ENCODE results near the gene TRIO.

TRIO gene

DNA sequence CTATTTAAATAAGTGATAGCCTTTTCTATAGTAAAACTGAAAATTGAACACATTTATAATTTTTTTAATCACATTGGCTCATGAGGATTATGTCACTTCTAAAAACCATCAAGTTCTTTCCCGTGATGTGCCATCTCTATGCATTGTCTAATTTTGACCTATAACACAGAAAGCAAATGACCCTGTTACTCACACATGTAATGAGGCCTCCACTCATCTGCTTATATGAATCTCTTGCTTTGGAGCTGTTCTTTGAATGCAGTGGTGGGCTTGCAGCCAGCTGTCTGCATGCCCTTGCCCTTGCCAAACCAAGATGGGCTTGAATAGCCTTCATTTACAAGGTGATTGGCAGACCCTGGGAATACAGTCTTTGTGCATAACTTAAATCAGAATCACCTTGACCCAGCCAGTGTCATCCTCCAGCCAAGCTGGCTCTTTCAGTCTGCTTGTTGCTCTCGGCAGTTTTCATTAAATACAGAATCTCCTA is 163.2 kb downstream of the TRIO start:
- Histone ChIP-seq H3K9ac (ENCODE audit: low read depth, low read length) (no peak overlapping the region), H3K4me2 (ENCODE audit: insufficient read depth, low read length) (no peak overlapping the region), H3K4me3 (ENCODE audit: low read depth in 1 of 2, low read length in 2 of 2) (no peak overlapping the region), H3K4me1 (ENCODE audit: insufficient read depth, low read length) (no peaks in the 10 kb centered on the region), H4K20me1 (ENCODE audit: insufficient read depth, low read length) (no peaks in the 10 kb centered on the region), H3K36me3 (ENCODE audit: insufficient read depth, low read length) (no peaks in the 10 kb centered on the region), H3K27me3 (ENCODE audit: insufficient read depth, low read length, poor library complexity) (no peaks in the 10 kb centered on the region), H2AFZ (ENCODE audit: low read depth, low read length) (no peak overlapping the region), H3K27ac (ENCODE audit: low read length) (no peak overlapping the region), H3K79me2 (ENCODE audit: insufficient read depth, low read length) (no peaks in the 10 kb centered on the region), H3K9me3 (ENCODE audit: insufficient read depth, low read length, severe bottlenecking) (no peaks in the 10 kb centered on the region)
- DNase-seq: no peak
- TF ChIP-seq EZH2 (IDR thresholded peaks at IDR 0.05; ENCODE audit: borderline replicate concordance, low read depth, low read length, severe bottlenecking): no peak
- TF ChIP-seq, protein P1, sequence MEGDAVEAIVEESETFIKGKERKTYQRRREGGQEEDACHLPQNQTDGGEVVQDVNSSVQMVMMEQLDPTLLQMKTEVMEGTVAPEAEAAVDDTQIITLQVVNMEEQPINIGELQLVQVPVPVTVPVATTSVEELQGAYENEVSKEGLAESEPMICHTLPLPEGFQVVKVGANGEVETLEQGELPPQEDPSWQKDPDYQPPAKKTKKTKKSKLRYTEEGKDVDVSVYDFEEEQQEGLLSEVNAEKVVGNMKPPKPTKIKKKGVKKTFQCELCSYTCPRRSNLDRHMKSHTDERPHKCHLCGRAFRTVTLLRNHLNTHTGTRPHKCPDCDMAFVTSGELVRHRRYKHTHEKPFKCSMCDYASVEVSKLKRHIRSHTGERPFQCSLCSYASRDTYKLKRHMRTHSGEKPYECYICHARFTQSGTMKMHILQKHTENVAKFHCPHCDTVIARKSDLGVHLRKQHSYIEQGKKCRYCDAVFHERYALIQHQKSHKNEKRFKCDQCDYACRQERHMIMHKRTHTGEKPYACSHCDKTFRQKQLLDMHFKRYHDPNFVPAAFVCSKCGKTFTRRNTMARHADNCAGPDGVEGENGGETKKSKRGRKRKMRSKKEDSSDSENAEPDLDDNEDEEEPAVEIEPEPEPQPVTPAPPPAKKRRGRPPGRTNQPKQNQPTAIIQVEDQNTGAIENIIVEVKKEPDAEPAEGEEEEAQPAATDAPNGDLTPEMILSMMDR (IDR thresholded peaks at IDR 0.05; ENCODE audit: borderline replicate concordance, extremely low read depth, low read length, poor library complexity, severe bottlenecking): no peak
- no peak for ATAC-seq (ENCODE audit: insufficient read depth, low read depth)

DNA sequence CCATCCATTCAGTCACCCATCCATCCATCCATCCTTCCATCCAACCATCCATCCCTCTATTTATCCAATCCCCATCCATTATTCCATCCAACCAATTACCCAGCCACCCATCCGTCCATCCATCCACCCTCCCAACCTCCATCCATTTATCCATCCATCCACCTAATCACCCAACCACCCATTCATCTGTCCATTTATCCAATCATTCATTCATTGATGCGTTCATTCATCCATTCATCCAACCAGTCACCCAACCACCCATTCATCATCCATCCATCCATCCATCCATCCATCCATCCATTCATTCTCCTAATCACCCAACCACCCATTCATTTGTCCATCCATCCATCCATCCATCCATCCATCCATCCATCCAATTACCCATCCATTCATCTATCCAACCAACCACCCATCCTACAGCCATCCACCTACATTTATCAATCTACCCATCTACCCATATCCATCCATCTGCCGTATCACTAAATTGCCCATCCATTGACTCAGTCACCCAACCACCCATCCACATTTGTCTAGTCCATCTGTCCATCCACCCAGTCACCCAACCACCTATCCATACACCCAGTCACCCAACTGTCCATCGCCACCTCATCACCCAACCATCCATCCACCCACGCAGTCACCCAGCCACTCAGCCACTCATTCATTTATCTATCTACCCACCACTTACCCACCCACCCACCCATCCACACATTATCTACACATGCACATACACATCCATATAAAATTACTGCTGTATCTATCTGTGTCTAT is 165.4 kb downstream of the TRIO start:
- no peaks in the 10 kb centered on the region for H3K36me3 ChIP-seq (ENCODE audit: insufficient read depth, low read length)
- no peaks in the 10 kb centered on the region for H3K79me2 ChIP-seq (ENCODE audit: insufficient read depth, low read length)
- TF ChIP-seq EZH2 (IDR thresholded peaks at IDR 0.05; ENCODE audit: borderline replicate concordance, low read depth, low read length, severe bottlenecking): no peak
- TF ChIP-seq, protein P1 (IDR thresholded peaks at IDR 0.05; ENCODE audit: borderline replicate concordance, extremely low read depth, low read length, poor library complexity, severe bottlenecking): no peak
- ATAC-seq (ENCODE audit: insufficient read depth, low read depth) (no peak), DNase-seq (no peak)
- H3K27ac ChIP-seq (ENCODE audit: low read length): no peak overlapping the region
- H3K4me1 ChIP-seq (ENCODE audit: insufficient read depth, low read length): no peaks in the 10 kb centered on the region
- no peaks in the 10 kb centered on the region for H4K20me1 ChIP-seq (ENCODE audit: insufficient read depth, low read length)
- H3K9ac ChIP-seq (ENCODE audit: low read depth, low read length): no peak overlapping the region
- H2AFZ ChIP-seq (ENCODE audit: low read depth, low read length): no peak overlapping the region
- H3K4me3 ChIP-seq (ENCODE audit: low read depth in 1 of 2, low read length in 2 of 2): no peak overlapping the region
- H3K27me3 ChIP-seq (ENCODE audit: insufficient read depth, low read length, poor library complexity): no peaks in the 10 kb centered on the region
- H3K4me2 ChIP-seq (ENCODE audit: insufficient read depth, low read length): no peak overlapping the region
- H3K9me3 ChIP-seq (ENCODE audit: insufficient read depth, low read length, severe bottlenecking): no peaks in the 10 kb centered on the region

DNA sequence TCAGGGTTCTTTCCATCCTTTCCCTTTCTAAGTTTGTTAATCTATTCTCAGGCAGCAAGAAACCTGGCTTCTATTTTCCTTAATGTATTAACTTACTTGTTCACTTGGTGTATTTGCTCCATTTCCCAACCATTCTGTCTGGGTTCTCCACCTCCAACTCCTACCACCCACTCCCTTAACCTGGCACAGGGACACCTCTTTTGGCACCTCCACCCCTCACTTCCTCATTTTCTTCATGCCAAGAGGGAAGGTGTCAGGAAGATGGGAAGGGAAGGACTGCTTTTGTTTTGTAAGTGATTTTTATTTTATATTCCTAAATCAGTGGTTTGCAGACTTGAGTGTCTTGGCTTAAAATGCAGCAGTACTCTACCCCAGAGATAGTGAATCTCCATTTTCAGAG is 166.1 kb downstream of the TRIO start:
- no peak overlapping the region for H3K4me2 ChIP-seq (ENCODE audit: insufficient read depth, low read length)
- no peaks in the 10 kb centered on the region for H3K36me3 ChIP-seq (ENCODE audit: insufficient read depth, low read length)
- TF ChIP-seq, protein P1 (IDR thresholded peaks at IDR 0.05; ENCODE audit: borderline replicate concordance, extremely low read depth, low read length, poor library complexity, severe bottlenecking): no peak
- no peak for TF ChIP-seq EZH2 (IDR thresholded peaks at IDR 0.05; ENCODE audit: borderline replicate concordance, low read depth, low read length, severe bottlenecking)
- ATAC-seq (ENCODE audit: insufficient read depth, low read depth) (no peak), DNase-seq (no peak)
- no peaks in the 10 kb centered on the region for H4K20me1 ChIP-seq (ENCODE audit: insufficient read depth, low read length)
- H2AFZ ChIP-seq (ENCODE audit: low read depth, low read length): no peak overlapping the region
- H3K27ac ChIP-seq (ENCODE audit: low read length): no peak overlapping the region
- no peaks in the 10 kb centered on the region for H3K79me2 ChIP-seq (ENCODE audit: insufficient read depth, low read length)
- no peak overlapping the region for H3K4me3 ChIP-seq (ENCODE audit: low read depth in 1 of 2, low read length in 2 of 2)
- H3K9me3 ChIP-seq (ENCODE audit: insufficient read depth, low read length, severe bottlenecking): no peaks in the 10 kb centered on the region
- no peak overlapping the region for H3K9ac ChIP-seq (ENCODE audit: low read depth, low read length)
- H3K27me3 ChIP-seq (ENCODE audit: insufficient read depth, low read length, poor library complexity): no peaks in the 10 kb centered on the region
- H3K4me1 ChIP-seq (ENCODE audit: insufficient read depth, low read length): no peaks in the 10 kb centered on the region
